Osteoblast (primary cell): ENCODE data around the gene TMEM42. TPM values are rescaled to one million over a fixed set of nuclear protein-coding genes. Genes with fewer than 3 reads are reported as not detected.

Source experiments
- DNase-seq: peaks from one replicate; pipeline ENCODE4 v3.0.0; 2011; ENCODE audit warnings: low spot score, mixed read lengths; ENCODE audit not compliant: insufficient read length; ENCODE audit errors: missing footprints
- H2AFZ ChIP-seq: 2 replicates; pipeline ENCODE4 v1.6.0; 2011; ENCODE audit warnings: mild to moderate bottlenecking, low read length
- H3K27ac ChIP-seq: 2 replicates; pipeline ENCODE4 v1.5.1; 2011; ENCODE audit warnings: mild to moderate bottlenecking, low read depth, low read length, moderate library complexity
- H3K27me3 ChIP-seq: 2 replicates; pipeline ENCODE4 v1.6.0; 2012; ENCODE audit warnings: mild to moderate bottlenecking, control low read depth, inconsistent platforms, low read length, moderate library complexity; ENCODE audit not compliant: insufficient read depth
- H3K36me3 ChIP-seq: 2 replicates; pipeline ENCODE4 v1.5.1; 2011; ENCODE audit warnings: mild to moderate bottlenecking, low read length, control low read depth, moderate library complexity; ENCODE audit not compliant: insufficient read depth
- H3K4me1 ChIP-seq: 2 replicates; pipeline ENCODE4 v1.5.1; 2011; ENCODE audit warnings: mild to moderate bottlenecking, low read length, control low read depth, moderate library complexity; ENCODE audit not compliant: insufficient read depth
- H3K4me2 ChIP-seq: 2 replicates; pipeline ENCODE4 v1.6.0; 2011; ENCODE audit warnings: mild to moderate bottlenecking, low read length; ENCODE audit not compliant: insufficient read depth
- H3K4me3 ChIP-seq: fragments of 200-600 bp; sonication (generic); 3 replicates; pipeline ENCODE4 v1.5.1; 2012; ENCODE audit warnings: mild to moderate bottlenecking, low read length, inconsistent platforms; ENCODE audit not compliant: insufficient read depth
- H3K79me2 ChIP-seq: 2 replicates; pipeline ENCODE4 v1.6.0; 2012; ENCODE audit warnings: mild to moderate bottlenecking, low read length, control low read depth, inconsistent platforms; ENCODE audit not compliant: insufficient read depth
- H3K9me3 ChIP-seq: 2 replicates; pipeline ENCODE4 v1.5.1; 2011; ENCODE audit warnings: low read depth, low read length, control low read depth
- H4K20me1 ChIP-seq: 2 replicates; pipeline ENCODE4 v1.6.0; 2012; ENCODE audit warnings: mild to moderate bottlenecking, low read length, control low read depth; ENCODE audit not compliant: insufficient read depth
- total RNA-seq: library from RNA; depleted of rRNA; stranded (reverse); fragments of >200 nt; gene quantifications from 2 replicates; pipeline ENCODE4 v1.2.3, GENCODE V29; 2012
- TF ChIP-seq, protein P1 (sequence below): IDR thresholded peaks from 2 replicates; pipeline ENCODE4 v1.5.1; 2011; ENCODE audit warnings: mild to moderate bottlenecking, low read depth, low read length, moderate library complexity; ENCODE audit errors: extremely low read depth

Gene TMEM42
- total RNA-seq, 1 donor: 18.1 TPM

DNA sequence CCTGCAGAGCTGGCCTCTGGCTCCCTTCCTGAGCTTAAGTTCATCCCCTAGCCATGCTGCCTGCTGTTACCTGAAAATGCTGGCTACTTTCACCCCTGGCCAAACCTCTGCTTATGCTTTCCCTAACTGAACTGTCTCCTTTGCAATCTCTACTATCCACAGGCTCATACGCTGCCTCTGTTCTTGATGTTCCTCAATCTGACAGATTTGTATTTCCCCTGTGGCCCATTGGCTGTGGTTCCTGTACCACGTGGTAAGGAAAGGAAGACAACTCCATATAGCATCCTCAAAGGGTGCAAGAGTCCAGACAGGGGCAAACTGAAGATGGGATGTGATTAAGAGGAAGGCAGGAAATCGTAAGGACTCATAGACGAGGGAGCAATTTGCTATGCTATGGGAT lies 45.9 kb downstream of the TMEM42 start:
- Histone ChIP-seq H2AFZ (no peak overlapping the region), H3K27ac (no peak overlapping the region), H3K4me2 (no peak overlapping the region), H3K36me3 (no peaks in the 10 kb centered on the region), H3K9me3 (peaks cover 2% of the 10 kb centered on the region), H3K27me3 (peaks cover 16% of the 10 kb centered on the region), H3K4me1 (no peaks in the 10 kb centered on the region), H3K4me3 (no peak overlapping the region), H3K79me2 (no peaks in the 10 kb centered on the region), H4K20me1 (no peaks in the 10 kb centered on the region)
- no peak for DNase-seq
- TF ChIP-seq, protein P1, sequence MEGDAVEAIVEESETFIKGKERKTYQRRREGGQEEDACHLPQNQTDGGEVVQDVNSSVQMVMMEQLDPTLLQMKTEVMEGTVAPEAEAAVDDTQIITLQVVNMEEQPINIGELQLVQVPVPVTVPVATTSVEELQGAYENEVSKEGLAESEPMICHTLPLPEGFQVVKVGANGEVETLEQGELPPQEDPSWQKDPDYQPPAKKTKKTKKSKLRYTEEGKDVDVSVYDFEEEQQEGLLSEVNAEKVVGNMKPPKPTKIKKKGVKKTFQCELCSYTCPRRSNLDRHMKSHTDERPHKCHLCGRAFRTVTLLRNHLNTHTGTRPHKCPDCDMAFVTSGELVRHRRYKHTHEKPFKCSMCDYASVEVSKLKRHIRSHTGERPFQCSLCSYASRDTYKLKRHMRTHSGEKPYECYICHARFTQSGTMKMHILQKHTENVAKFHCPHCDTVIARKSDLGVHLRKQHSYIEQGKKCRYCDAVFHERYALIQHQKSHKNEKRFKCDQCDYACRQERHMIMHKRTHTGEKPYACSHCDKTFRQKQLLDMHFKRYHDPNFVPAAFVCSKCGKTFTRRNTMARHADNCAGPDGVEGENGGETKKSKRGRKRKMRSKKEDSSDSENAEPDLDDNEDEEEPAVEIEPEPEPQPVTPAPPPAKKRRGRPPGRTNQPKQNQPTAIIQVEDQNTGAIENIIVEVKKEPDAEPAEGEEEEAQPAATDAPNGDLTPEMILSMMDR: no peak

DNA sequence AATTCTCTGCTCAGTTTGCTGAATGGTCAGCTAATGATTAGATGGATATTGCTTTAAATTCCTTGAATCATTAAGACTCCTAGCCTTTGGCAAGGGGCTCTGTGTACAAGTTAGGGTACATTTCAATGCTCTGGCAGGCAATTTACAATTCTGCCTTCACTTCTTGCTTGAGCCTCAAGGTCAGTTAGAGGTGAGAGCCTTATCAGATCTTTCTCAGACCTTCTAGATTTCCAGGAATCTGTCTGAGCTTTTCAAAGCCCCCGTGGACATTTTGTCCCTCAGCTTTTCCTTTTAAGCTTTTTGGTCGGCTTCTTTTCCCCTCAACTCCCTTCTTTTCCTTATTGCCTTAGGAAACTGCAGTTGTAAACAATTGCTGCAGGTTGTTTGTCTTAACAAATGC lies 47.4 kb downstream of the TMEM42 start:
- no peak for DNase-seq
- Histone ChIP-seq H3K4me1 (no peaks in the 10 kb centered on the region), H4K20me1 (peaks cover 1% of the 10 kb centered on the region), H3K27me3 (peaks cover 16% of the 10 kb centered on the region), H3K36me3 (no peaks in the 10 kb centered on the region), H3K27ac (no peak overlapping the region), H3K9me3 (peaks cover 2% of the 10 kb centered on the region), H3K4me2 (no peak overlapping the region), H2AFZ (no peak overlapping the region), H3K4me3 (no peak overlapping the region), H3K79me2 (no peaks in the 10 kb centered on the region)
- TF ChIP-seq, protein P1: no peak

DNA sequence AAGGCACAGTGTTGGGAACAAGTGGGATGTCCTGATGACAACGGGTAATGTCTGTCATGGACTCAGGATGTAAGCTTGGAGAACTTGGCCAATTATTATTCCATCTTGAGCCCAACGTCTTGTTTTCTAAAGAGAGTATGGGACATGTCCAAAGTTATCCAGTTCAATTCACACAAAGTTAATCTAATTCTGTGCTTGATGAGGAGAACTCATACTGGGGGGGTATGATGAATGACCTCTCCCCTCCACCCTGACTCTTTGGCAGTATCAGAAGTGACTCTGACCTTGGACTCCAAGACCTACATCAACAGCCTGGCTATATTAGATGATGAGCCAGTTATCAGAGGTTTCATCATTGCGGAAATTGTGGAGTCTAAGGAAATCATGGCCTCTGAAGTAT lies 49.0 kb downstream of the TMEM42 start:
- no peak overlapping the region for H3K4me2 ChIP-seq
- no peak overlapping the region for H3K27ac ChIP-seq
- TF ChIP-seq, protein P1: no peak

DNA sequence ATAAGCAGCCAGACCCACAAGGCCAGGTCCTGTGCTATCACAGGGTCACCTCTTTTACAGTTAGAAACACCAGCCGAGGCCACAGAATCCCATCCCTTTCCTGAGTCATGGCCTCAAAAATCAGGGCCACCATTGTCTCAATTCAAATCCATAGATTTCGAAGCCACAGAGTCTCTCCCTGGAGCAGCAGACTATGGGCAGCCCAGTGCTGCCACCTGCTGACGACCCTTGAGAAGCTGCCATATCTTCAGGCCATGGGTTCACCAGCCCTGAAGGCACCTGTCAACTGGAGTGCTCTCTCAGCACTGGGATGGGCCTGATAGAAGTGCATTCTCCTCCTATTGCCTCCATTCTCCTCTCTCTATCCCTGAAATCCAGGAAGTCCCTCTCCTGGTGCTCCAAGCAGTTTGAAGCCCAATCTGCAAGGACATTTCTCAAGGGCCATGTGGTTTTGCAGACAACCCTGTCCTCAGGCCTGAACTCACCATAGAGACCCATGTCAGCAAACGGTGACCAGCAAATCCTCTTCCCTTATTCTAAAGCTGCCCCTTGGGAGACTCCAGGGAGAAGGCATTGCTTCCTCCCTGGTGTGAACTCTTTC lies 52.3 kb downstream of the TMEM42 start:
- H3K9me3 ChIP-seq: peaks cover 2% of the 10 kb centered on the region
- TF ChIP-seq, protein P1: peak; percentile 86
- DNase-seq: no peak

More for the DNA sequence above, 49.0 kb downstream of the TMEM42 start:
- H3K79me2 ChIP-seq: no peaks in the 10 kb centered on the region
- H3K4me1 ChIP-seq: no peaks in the 10 kb centered on the region
- peaks cover 16% of the 10 kb centered on the region for H3K27me3 ChIP-seq
- H4K20me1 ChIP-seq: peaks cover 10% of the 10 kb centered on the region
- H3K9me3 ChIP-seq: peaks cover 2% of the 10 kb centered on the region
- H3K36me3 ChIP-seq: no peaks in the 10 kb centered on the region
- H2AFZ ChIP-seq: no peak overlapping the region
- DNase-seq: no peak
- no peak overlapping the region for H3K4me3 ChIP-seq

More for the DNA sequence above, 52.3 kb downstream of the TMEM42 start:
- no peaks in the 10 kb centered on the region for H3K79me2 ChIP-seq
- no peaks in the 10 kb centered on the region for H3K36me3 ChIP-seq
- no peak overlapping the region for H3K27ac ChIP-seq
- H2AFZ ChIP-seq: no peak overlapping the region
- peaks cover 10% of the 10 kb centered on the region for H4K20me1 ChIP-seq
- no peak overlapping the region for H3K4me3 ChIP-seq
- no peaks in the 10 kb centered on the region for H3K4me1 ChIP-seq
- peaks cover 7% of the 10 kb centered on the region for H3K27me3 ChIP-seq
- no peak overlapping the region for H3K4me2 ChIP-seq
